ENCODE data around the gene CCDC170. TPM values are rescaled to one million over a fixed set of nuclear protein-coding genes. Genes with fewer than 3 reads are reported as not detected.
A peak's percentile ranks its signal among the peaks of the same experiment; 100 is the strongest.

The CCDC170 gene
- total and polyA plus RNA-seq, 4 donors, result 0.37 to 0.59 (median 0.45) TPM

DNA sequence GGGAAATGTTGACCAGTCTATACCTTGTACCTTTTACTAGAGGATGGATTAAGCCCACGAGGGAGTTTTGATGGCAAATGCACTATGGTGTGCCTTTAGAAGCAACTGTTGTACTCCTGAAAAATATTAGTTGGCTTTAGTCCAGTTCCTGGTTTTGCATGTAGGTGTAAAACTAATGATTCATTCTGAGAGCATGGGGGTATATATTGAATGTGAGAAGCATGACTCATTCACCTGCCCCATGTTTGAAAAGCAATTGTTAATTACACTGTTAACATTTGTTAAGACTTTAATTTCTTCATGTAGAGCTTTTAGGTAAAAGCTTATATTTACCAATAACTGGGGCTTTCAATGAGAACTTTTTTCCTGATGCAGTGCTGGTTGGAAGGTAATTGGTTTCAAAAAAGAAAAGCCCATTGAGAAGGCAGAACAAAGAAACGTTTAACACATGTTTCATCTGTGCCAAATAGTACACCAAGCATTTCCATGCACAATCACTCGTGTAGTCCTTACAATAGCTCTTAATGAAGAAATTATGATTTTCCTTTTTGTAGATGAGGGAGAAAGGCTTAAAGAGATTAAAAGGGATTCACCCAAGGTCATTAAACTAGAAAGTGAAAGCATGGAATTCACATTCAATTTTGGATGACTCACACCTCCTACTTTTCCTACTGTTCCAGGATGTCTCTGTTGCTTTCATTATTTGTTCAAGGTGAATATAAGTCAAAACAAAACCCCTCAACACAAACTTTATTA is 134.1 kb downstream of the CCDC170 start:
- TF ChIP-seq GABPA (IDR thresholded peaks at IDR 0.05 in 1 of 2, conservative IDR thresholded peaks at IDR 0.05 in 1 of 2), result no peak
- no peak for TF ChIP-seq NR2F2 (IDR thresholded peaks at IDR 0.05)
- peak; percentile 85 to 87 for TF ChIP-seq JUND (IDR thresholded peaks at IDR 0.05)
- no peak for TF ChIP-seq RAD21 (IDR thresholded peaks at IDR 0.05)
- peak in 1 of 2 donors; percentile 26 for TF ChIP-seq RXRA (IDR thresholded peaks at IDR 0.05)
- no peak for TF ChIP-seq FOXA1 (IDR thresholded peaks at IDR 0.05)
- TF ChIP-seq, protein P1, sequence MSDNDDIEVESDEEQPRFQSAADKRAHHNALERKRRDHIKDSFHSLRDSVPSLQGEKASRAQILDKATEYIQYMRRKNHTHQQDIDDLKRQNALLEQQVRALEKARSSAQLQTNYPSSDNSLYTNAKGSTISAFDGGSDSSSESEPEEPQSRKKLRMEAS (IDR thresholded peaks at IDR 0.05), result no peak
- TF ChIP-seq YY1 (IDR thresholded peaks at IDR 0.05), result no peak
- H3K27me3 ChIP-seq (ENCODE audit: control insufficient read depth in 4 of 4, insufficient read depth in 4 of 4, low read length in 3 of 4), result no peaks in the 10 kb centered on the region
- H3K4me1 ChIP-seq (ENCODE audit: control insufficient read depth in 4 of 4, insufficient read depth in 4 of 4, low read length in 3 of 4), result peaks cover 7 to 19% (median 9%) of the 10 kb centered on the region in 4 donors
- 50% methylated on average over 3 of the region's 3 CpGs for WGBS
- no peaks in the 10 kb centered on the region for H3K9me3 ChIP-seq (ENCODE audit: control insufficient read depth in 4 of 4, low read length in 3 of 4)
- no peak for DNase-seq (ENCODE audit: low spot score)
- H3K27ac ChIP-seq (ENCODE audit: low read depth in 1 of 2, low read length in 2 of 2), result peak overlapping the region in 1 of 2 donors; percentile 52
- no peak overlapping the region for H3K4me3 ChIP-seq (ENCODE audit: low read depth in 1 of 3, low read length in 3 of 3)
- no peaks in the 10 kb centered on the region for H3K36me3 ChIP-seq (ENCODE audit: control insufficient read depth in 4 of 4, insufficient read depth in 3 of 4, low read depth in 1 of 4, low read length in 3 of 4)
- no peak overlapping the region for H3K9ac ChIP-seq (ENCODE audit: low read depth in 1 of 2, low read length in 2 of 2)

DNA sequence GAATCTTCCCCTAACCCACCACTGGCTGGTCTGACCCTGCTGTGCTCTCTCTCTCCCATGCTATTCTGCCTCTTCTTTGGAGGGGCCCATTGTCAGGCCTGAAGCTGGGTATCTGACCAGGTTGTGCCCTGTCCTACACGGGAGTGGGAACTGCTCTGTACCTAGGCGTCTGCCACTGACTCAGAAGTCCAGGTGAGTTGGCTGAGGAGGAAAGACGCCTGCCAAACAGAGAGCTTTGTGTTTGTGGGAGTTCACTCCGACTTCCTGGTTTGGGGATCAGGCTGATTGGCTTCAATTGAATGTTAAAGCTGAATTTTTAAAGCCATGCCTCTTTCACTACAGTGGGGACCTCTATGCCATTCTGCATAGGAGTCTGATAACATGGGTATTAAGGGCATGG is 136.0 kb downstream of the CCDC170 start:
- H3K27me3 ChIP-seq (ENCODE audit: control insufficient read depth in 4 of 4, insufficient read depth in 4 of 4, low read length in 3 of 4), result no peaks in the 10 kb centered on the region
- no peak overlapping the region for H3K27ac ChIP-seq (ENCODE audit: low read depth in 1 of 2, low read length in 2 of 2)
- peaks cover 9 to 31% (median 18%) of the 10 kb centered on the region in 4 donors for H3K4me1 ChIP-seq (ENCODE audit: control insufficient read depth in 4 of 4, insufficient read depth in 4 of 4, low read length in 3 of 4)
- TF ChIP-seq HNF4G (IDR thresholded peaks at IDR 0.05), result no peak
- TF ChIP-seq GABPA (IDR thresholded peaks at IDR 0.05 in 1 of 2, conservative IDR thresholded peaks at IDR 0.05 in 1 of 2), result no peak
- TF ChIP-seq RXRA (IDR thresholded peaks at IDR 0.05), result no peak
- TF ChIP-seq, protein P2, sequence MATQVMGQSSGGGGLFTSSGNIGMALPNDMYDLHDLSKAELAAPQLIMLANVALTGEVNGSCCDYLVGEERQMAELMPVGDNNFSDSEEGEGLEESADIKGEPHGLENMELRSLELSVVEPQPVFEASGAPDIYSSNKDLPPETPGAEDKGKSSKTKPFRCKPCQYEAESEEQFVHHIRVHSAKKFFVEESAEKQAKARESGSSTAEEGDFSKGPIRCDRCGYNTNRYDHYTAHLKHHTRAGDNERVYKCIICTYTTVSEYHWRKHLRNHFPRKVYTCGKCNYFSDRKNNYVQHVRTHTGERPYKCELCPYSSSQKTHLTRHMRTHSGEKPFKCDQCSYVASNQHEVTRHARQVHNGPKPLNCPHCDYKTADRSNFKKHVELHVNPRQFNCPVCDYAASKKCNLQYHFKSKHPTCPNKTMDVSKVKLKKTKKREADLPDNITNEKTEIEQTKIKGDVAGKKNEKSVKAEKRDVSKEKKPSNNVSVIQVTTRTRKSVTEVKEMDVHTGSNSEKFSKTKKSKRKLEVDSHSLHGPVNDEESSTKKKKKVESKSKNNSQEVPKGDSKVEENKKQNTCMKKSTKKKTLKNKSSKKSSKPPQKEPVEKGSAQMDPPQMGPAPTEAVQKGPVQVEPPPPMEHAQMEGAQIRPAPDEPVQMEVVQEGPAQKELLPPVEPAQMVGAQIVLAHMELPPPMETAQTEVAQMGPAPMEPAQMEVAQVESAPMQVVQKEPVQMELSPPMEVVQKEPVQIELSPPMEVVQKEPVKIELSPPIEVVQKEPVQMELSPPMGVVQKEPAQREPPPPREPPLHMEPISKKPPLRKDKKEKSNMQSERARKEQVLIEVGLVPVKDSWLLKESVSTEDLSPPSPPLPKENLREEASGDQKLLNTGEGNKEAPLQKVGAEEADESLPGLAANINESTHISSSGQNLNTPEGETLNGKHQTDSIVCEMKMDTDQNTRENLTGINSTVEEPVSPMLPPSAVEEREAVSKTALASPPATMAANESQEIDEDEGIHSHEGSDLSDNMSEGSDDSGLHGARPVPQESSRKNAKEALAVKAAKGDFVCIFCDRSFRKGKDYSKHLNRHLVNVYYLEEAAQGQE (IDR thresholded peaks at IDR 0.05), result no peak
- TF ChIP-seq JUND (IDR thresholded peaks at IDR 0.05), result no peak
- TF ChIP-seq HNF4A (conservative IDR thresholded peaks at IDR 0.05), result no peak
- WGBS, result 43% methylated on average over 4 of the region's 4 CpGs
- H3K4me3 ChIP-seq (ENCODE audit: low read depth in 1 of 3, low read length in 3 of 3), result no peak overlapping the region
- no peak overlapping the region for H3K9ac ChIP-seq (ENCODE audit: low read depth in 1 of 2, low read length in 2 of 2)
- H3K9me3 ChIP-seq (ENCODE audit: control insufficient read depth in 4 of 4, low read length in 3 of 4), result no peaks in the 10 kb centered on the region
- H3K36me3 ChIP-seq (ENCODE audit: control insufficient read depth in 4 of 4, insufficient read depth in 3 of 4, low read depth in 1 of 4, low read length in 3 of 4), result no peaks in the 10 kb centered on the region
- DNase-seq (ENCODE audit: low spot score), result no peak

DNA sequence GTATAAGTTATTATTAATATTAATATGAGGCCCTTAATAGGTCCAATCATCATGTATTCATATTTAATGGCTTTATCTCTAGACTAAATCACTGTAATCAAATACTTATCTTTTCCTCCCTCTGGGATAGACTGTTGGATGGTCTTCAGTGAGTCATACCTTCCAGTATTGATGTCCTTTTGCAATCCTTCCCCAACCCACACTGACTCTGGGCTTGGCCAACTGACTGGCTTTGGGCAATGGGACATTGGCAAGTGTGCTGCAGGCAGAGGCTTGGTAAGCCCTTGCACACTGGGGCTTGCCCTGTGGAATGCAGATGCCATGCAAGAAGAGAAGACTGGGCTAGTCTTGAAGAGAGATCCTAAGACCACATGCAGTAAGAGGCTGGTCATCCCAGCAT is 136.6 kb downstream of the CCDC170 start:
- Histone ChIP-seq H3K9ac (ENCODE audit: low read depth in 1 of 2, low read length in 2 of 2) (no peak overlapping the region), H3K27me3 (ENCODE audit: control insufficient read depth in 4 of 4, insufficient read depth in 4 of 4, low read length in 3 of 4) (no peaks in the 10 kb centered on the region), H3K9me3 (ENCODE audit: control insufficient read depth in 4 of 4, low read length in 3 of 4) (no peaks in the 10 kb centered on the region), H3K4me3 (ENCODE audit: low read depth in 1 of 3, low read length in 3 of 3) (no peak overlapping the region), H3K27ac (ENCODE audit: low read depth in 1 of 2, low read length in 2 of 2) (no peak overlapping the region), H3K4me1 (ENCODE audit: control insufficient read depth in 4 of 4, insufficient read depth in 4 of 4, low read length in 3 of 4) (peaks cover 9 to 28% (median 18%) of the 10 kb centered on the region in 4 donors), H3K36me3 (ENCODE audit: control insufficient read depth in 4 of 4, insufficient read depth in 3 of 4, low read depth in 1 of 4, low read length in 3 of 4) (no peaks in the 10 kb centered on the region)
- TF ChIP-seq GABPA (IDR thresholded peaks at IDR 0.05 in 1 of 2, conservative IDR thresholded peaks at IDR 0.05 in 1 of 2) (peak in 1 of 2 donors; percentile 14), JUND (IDR thresholded peaks at IDR 0.05) (peak; percentile 59 to 97), NR2F2 (IDR thresholded peaks at IDR 0.05) (no peak), RXRA (IDR thresholded peaks at IDR 0.05) (peak in 1 of 2 donors; percentile 43), RAD21 (IDR thresholded peaks at IDR 0.05) (no peak), EGR1 (IDR thresholded peaks at IDR 0.05; ENCODE audit: low read depth in 2 of 2) (peak in 1 of 2 donors; percentile 75), FOXA2 (IDR thresholded peaks at IDR 0.05) (no peak), HNF4A (conservative IDR thresholded peaks at IDR 0.05) (peak in 1 of 2 donors; percentile 57)
- TF ChIP-seq, protein P1 (IDR thresholded peaks at IDR 0.05), result peak; percentile 16
- TF ChIP-seq, protein P3, sequence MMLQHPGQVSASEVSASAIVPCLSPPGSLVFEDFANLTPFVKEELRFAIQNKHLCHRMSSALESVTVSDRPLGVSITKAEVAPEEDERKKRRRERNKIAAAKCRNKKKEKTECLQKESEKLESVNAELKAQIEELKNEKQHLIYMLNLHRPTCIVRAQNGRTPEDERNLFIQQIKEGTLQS (IDR thresholded peaks at IDR 0.05), result no peak
- TF ChIP-seq, protein P2 (IDR thresholded peaks at IDR 0.05), result no peak
- DNase-seq (ENCODE audit: low spot score), result no peak
